Keratinocyte (primary cell): ENCODE data around the gene METTL2B. TPM values are rescaled to one million over a fixed set of nuclear protein-coding genes. Genes with fewer than 3 reads are reported as not detected.
"Not testable (repeated sequence)": the region's sequence is repeated elsewhere in the genome, so short reads cannot be mapped to it uniquely, and the experiment has no call there.

Source experiments
- DNase-seq: peaks from one replicate; pipeline ENCODE4 v3.0.0-alpha.2; 2011; ENCODE audit warnings: low read depth, missing footprints, low spot score
- FAIRE-seq: peaks from 2 replicates; lab custom pipeline; 2011; peaks lifted over from hg19 to GRCh38; lab: Jason Lieb, UNC
- H2AFZ ChIP-seq: 2 replicates; pipeline ENCODE4 v1.6.0; 2012; ENCODE audit warnings: low read length, control low read depth, inconsistent platforms; ENCODE audit not compliant: control insufficient read depth
- H3K27ac ChIP-seq: 2 replicates; pipeline ENCODE4 v1.5.1; 2011; ENCODE audit warnings: low read length; ENCODE audit not compliant: control insufficient read depth, insufficient read depth
- H3K27me3 ChIP-seq: 3 replicates; pipeline ENCODE4 v1.6.0; 2011; ENCODE audit warnings: low read length; ENCODE audit not compliant: control insufficient read depth, insufficient read depth; ENCODE audit errors: extremely low read depth
- H3K36me3 ChIP-seq, 2 experiments: 2 replicates in 1 of 2; 3 replicates in 1 of 2; pipeline ENCODE4 v1.5.1; 2011; ENCODE audit warnings: low read length in 2 of 2, mild to moderate bottlenecking in 1 of 2; ENCODE audit not compliant: control insufficient read depth in 2 of 2, insufficient read depth in 2 of 2; ENCODE audit errors: extremely low read depth in 1 of 2
- H3K4me1 ChIP-seq: 3 replicates; pipeline ENCODE4 v1.5.1; 2011; ENCODE audit warnings: low read length; ENCODE audit not compliant: control insufficient read depth, insufficient read depth; ENCODE audit errors: extremely low read depth
- H3K4me2 ChIP-seq: 3 replicates; pipeline ENCODE4 v1.6.0; 2011; ENCODE audit warnings: low read depth, low read length; ENCODE audit not compliant: control insufficient read depth, insufficient read depth; ENCODE audit errors: extremely low read depth
- H3K4me3 ChIP-seq, 3 experiments: fragments of 200-600 bp in 1 of 3; sonication (generic) in 1 of 3; 2 replicates in 2 of 3; 3 replicates in 1 of 3; pipeline ENCODE4 v1.5.1; 2011 to 2016; ENCODE audit warnings: low read length in 3 of 3, mild to moderate bottlenecking in 3 of 3, control low read depth in 2 of 3, inconsistent platforms in 1 of 3, low read depth in 1 of 3, mixed read lengths in 1 of 3, mixed run types in 1 of 3, moderate library complexity in 1 of 3; ENCODE audit not compliant: control insufficient read depth in 2 of 3, insufficient read depth in 2 of 3; ENCODE audit errors: extremely low read depth in 1 of 3
- H3K79me2 ChIP-seq: 2 replicates; pipeline ENCODE4 v1.6.0; 2012; ENCODE audit warnings: low read length; ENCODE audit not compliant: control insufficient read depth, insufficient read depth
- H3K9ac ChIP-seq: 3 replicates; pipeline ENCODE4 v1.6.0; 2011; ENCODE audit warnings: low read length; ENCODE audit not compliant: control insufficient read depth, insufficient read depth; ENCODE audit errors: extremely low read depth
- H3K9me1 ChIP-seq: 3 replicates; pipeline ENCODE4 v1.6.0; 2011; ENCODE audit warnings: low read length; ENCODE audit not compliant: control insufficient read depth, insufficient read depth; ENCODE audit errors: extremely low read depth
- H3K9me3 ChIP-seq: 2 replicates; pipeline ENCODE4 v1.5.1; 2012; ENCODE audit warnings: low read depth, low read length; ENCODE audit not compliant: control insufficient read depth
- H4K20me1 ChIP-seq: 3 replicates; pipeline ENCODE4 v1.6.0; 2011; ENCODE audit warnings: low read length; ENCODE audit not compliant: control insufficient read depth, insufficient read depth; ENCODE audit errors: extremely low read depth
- dilution Hi-C: fragments of 300-500 bp; cut with MboI; formaldehyde crosslinking; loops from one replicate; pipeline ENCODE4 v1.7.0; 2020; ENCODE audit warnings: low sequenced_read_pairs; ENCODE audit not compliant: extremely low pct_ligation_motif_present
- polyA plus RNA-seq, 5 experiments: library from polyadenylated mRNA; depleted of rRNA in 3 of 5; stranded (reverse) in 3 of 5; stranded (forward) in 1 of 5; unstranded in 1 of 5; fragments of >200 nt; gene quantifications; 1 replicate in 1 of 5; 2 replicates in 3 of 5; 3 replicates in 1 of 5; pipeline versions ENCODE4 v1.2.1 to v1.2.3, GENCODE V29; 2011 to 2012; ENCODE audit warnings: missing spikeins in 2 of 5, low read depth in 1 of 5, low replicate concordance in 1 of 5

Gene METTL2B
- polyA plus RNA-seq, 1 donor (not counting 4 experiments of a cell fraction or from before 2014, with no cell fraction given): 30.7 TPM

DNA sequence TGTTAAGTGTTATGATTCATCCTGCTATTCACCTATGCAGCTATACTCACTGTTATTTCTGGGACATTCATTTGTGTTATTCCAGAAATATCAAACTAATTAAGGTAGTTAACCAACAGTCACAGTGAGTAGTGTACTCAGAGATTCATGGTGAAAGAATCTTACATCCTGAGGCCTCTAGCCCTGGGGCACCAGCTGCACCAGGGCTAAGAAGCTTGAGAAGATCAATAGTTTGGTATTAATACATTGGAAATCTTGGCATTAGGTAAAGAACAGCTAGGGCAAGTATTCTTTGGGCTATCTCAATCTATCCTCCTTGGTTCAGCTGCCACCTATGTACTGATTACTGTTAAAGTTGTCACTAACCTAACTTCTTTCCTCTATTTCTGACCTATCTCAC is 9.7 kb upstream of the METTL2B start:
- H3K4me1 ChIP-seq, dilution Hi-C loops, H3K79me2 ChIP-seq, H3K27me3 ChIP-seq, H3K4me3 ChIP-seq, FAIRE-seq, H3K36me3 ChIP-seq, DNase-seq, H3K4me2 ChIP-seq, H3K9me1 ChIP-seq, H4K20me1 ChIP-seq, H2AFZ ChIP-seq, H3K9ac ChIP-seq, H3K27ac ChIP-seq, H3K9me3 ChIP-seq: not testable (repeated sequence)

DNA sequence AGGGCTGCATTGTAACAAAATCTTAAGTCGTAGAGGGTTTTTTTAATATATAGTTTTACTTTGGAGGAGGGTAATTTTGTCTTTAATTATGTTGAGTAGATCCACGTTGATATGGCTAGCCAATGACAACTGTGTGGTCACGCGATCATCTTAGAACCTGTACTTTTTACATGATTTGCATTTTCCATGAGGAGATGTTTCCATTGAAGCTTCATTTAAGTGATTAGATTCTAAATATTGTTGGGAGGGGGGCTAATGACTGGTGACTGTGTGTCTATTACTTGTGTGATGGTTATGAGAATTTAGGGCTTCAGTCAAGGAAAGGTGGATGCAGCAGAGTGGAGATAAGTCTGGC is 765 bp downstream of the METTL2B start:
- Histone ChIP-seq H3K79me2 (peaks cover 26% of the 10 kb centered on the region), H3K9ac (peak overlapping the region; percentile 85), H3K27ac (peak overlapping the region; percentile 79), H3K4me2 (peak overlapping the region; percentile 88), H3K4me3 (peak overlapping the region; percentile 71 to 76 (median 71))
- DNase-seq, H3K9me3 ChIP-seq, H3K9me1 ChIP-seq, dilution Hi-C loops, H3K36me3 ChIP-seq, H2AFZ ChIP-seq, H3K27me3 ChIP-seq, H3K4me1 ChIP-seq, H4K20me1 ChIP-seq, FAIRE-seq: not testable (repeated sequence)

- H3K4me2 ChIP-seq, dilution Hi-C loops, H3K36me3 ChIP-seq, FAIRE-seq, DNase-seq, H3K9ac ChIP-seq, H3K27me3 ChIP-seq, H3K4me3 ChIP-seq, H4K20me1 ChIP-seq, H3K9me1 ChIP-seq, H3K27ac ChIP-seq, H3K9me3 ChIP-seq, H2AFZ ChIP-seq, H3K4me1 ChIP-seq: not testable (repeated sequence)
- H3K79me2 ChIP-seq: peaks cover 26% of the 10 kb centered on the region
Measured at GRCh38 chr7:128479082-128479481, 2.5 kb downstream of the METTL2B start.

GRCh38 chr7:128488134-128488533 is 11.6 kb downstream of the METTL2B start:
- H4K20me1 ChIP-seq, H3K9ac ChIP-seq, H3K4me3 ChIP-seq, H3K4me1 ChIP-seq, H3K27me3 ChIP-seq, H2AFZ ChIP-seq, DNase-seq, H3K4me2 ChIP-seq, H3K79me2 ChIP-seq, H3K9me1 ChIP-seq, H3K36me3 ChIP-seq, dilution Hi-C loops, FAIRE-seq, H3K27ac ChIP-seq, H3K9me3 ChIP-seq: not testable (repeated sequence)
